HG03135 (cell line): ENCODE results near the gene PSMB9.

Source experiments
- ATAC-seq: cut with Tn5 transposase; IDR thresholded peaks from one replicate; pipeline ENCODE4 v1.9.1; 2021; ENCODE audit warnings: mild to moderate bottlenecking, moderate library complexity; ENCODE audit not compliant: unreplicated experiment

The PSMB9 gene

GRCh38 chr6:32838114-32838958 lies 15.7 kb upstream of the PSMB9 start, which contains the start of gene TAP2:
TSS of gene TAP2 (minus strand) at chr6:32838739. CDS start at chr6:32838233, 506 bp downstream.
- peak; percentile 77 for ATAC-seq

- no peak for ATAC-seq
Observed at GRCh38 chr6:32839356-32839755, 14.6 kb upstream of the PSMB9 start.

- no peak for ATAC-seq
Observed at GRCh38 chr6:32840604-32841246, 13.3 kb upstream of the PSMB9 start.

- ATAC-seq, result no peak
Observed at GRCh38 chr6:32842021-32842650, 11.9 kb upstream of the PSMB9 start.

GRCh38 chr6:32842690-32843089 lies 11.3 kb upstream of the PSMB9 start:
- no peak for ATAC-seq

- ATAC-seq, result no peak
Observed at GRCh38 chr6:32843331-32843978, 10.5 kb upstream of the PSMB9 start.

- peak; percentile 71 for ATAC-seq
Observed at GRCh38 chr6:32843979-32844838, 9.8 kb upstream of the PSMB9 start, which contains the start of gene PSMB8. TSS of gene PSMB8 (minus strand) at chr6:32844047. CDS start at chr6:32843996, 51 bp downstream.

- no peak for ATAC-seq
Observed at GRCh38 chr6:32844839-32845383, 9.1 kb upstream of the PSMB9 start.

GRCh38 chr6:32845384-32845884 lies 8.6 kb upstream of the PSMB9 start:
- no peak for ATAC-seq

- no peak for ATAC-seq
Observed at GRCh38 chr6:32847004-32847403, 7.0 kb upstream of the PSMB9 start.

- no peak for ATAC-seq
Observed at GRCh38 chr6:32847795-32848194, 6.2 kb upstream of the PSMB9 start.

- no peak for ATAC-seq
Observed at GRCh38 chr6:32849126-32849525, 4.9 kb upstream of the PSMB9 start.

GRCh38 chr6:32851025-32851424 lies 3.0 kb upstream of the PSMB9 start:
- ATAC-seq, result no peak

- no peak for ATAC-seq
Observed at GRCh38 chr6:32852018-32852843, 1.8 kb upstream of the PSMB9 start.

- peak; percentile 20 for ATAC-seq
Observed at GRCh38 chr6:32852844-32853540, 1.0 kb upstream of the PSMB9 start.

- ATAC-seq, result peak; percentile 26
Observed at GRCh38 chr6:32854376-32855178, 585 bp downstream of the PSMB9 start.

- ATAC-seq, result no peak
Observed at GRCh38 chr6:32855467-32856174, 1.6 kb downstream of the PSMB9 start.
